HG03521 (cell line): ENCODE data around the gene DGKG.

Experiments used
- ATAC-seq: cut with Tn5 transposase; IDR thresholded peaks from one replicate; pipeline ENCODE4 v1.9.1; 2021; ENCODE audit warnings: mild to moderate bottlenecking, moderate library complexity; ENCODE audit not compliant: unreplicated experiment

Gene DGKG

DNA sequence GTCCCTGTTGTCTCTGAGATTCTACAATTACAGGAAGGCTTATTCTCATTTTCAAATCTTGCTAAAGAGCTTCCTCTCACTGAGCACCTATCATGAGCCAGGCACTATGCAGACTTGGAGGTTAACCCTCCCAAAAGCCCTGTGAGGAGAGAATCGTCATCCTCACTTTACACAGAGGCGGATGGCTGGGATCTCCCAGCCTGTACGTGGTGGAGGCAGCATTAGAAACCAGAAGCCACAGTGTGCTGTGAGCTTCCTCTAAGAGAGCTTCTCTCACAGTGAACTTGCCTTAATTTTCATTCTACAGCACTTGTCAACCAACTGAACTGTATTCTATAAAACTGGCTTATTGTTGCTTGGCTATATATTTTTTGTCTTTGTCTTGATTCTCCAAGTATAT is 6.1 kb upstream of the DGKG start:
- ATAC-seq = no peak

DNA sequence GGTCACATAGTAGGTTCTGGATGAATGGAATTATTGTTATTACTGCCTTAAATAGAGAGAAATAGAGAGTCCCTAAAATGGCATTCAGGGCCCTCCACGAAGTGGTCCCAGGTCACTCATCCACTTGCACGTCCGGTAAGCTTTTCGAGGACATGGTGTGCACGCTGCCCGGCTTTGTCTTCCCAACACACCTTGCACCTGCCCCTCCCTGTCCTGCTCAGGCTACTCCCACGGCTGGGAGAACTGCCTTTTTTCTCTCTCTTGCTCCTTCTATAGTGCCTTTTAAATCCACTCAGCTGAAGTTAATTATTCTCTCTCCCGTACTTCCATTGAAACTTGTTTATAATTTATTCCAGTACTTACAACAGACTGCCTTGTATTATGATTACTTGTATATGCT is 5.6 kb upstream of the DGKG start:
- ATAC-seq = no peak

DNA sequence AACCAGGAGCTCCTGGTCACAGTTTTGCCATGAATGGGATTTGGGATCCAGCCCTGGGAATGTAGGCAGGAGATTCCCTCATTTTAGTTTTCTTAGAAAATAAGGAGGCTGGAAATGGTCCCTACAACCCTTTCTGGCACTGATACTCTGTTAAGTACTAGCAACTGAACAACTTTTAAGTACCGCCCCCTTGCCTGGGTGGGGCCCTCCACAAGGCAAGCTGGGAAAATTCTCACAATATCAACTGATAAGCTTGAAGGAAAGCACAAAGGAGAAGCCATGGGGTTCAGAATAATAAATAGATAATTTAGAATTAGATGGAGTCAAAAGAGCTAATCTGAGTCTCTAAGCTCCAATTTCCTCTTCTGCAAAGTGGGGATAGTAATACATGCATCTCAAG is 4.2 kb upstream of the DGKG start:
- ATAC-seq = no peak

DNA sequence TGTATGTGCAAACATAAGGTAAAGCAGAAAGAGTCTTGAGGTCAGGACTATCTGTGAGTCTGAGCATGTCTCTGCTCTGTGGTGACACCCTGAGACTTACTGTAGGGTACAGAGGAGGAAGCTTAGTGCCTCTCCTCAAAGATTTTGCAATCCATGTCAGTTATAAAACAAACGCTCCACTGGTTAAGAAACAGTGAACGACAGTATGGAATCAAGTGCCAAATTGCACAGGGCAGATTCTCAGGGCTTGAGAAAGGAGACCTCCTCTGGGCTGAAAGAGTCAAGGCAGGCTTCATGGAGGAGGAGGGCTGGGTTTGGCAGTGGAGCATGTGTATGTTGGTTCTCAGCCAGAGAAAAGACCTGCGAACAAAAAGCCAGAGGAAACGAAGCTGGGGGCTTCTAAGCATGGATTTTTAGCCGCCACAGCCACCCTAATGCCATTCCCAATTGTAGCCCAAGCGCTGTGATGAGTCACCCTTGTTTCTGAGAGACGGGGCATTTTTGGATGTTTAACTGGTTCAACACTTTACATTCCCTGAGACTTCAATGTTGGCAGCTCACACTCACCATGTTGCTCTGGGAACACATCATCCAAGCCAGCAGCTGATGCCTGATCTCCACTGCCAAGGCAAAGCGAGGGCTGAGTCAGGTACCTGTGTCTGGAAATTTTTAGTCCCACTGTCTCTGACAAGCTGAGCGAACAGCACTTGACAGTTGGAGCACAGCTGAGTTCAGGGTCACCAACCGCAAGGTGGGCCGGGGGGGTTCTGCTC is 3.4 kb upstream of the DGKG start:
- ATAC-seq = no peak

DNA sequence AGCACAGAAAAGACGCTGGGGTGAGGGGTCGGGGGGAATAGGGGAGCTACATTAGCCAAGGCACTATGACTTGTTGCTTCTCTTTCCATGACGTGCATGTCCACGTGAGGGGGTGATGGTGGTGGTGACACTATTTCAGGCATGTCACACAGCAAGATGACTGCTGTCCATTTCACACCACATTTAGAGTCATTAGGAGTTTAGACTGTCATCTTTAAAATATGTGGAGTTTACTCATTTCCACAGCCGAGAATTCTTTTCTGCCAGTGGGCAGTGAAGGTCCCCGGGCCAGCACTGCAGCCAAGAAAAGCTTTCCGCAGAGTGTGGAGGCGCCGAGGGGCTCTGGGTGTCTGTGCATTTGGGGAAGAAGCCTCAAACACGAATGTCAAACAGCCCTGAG is 954 bp upstream of the DGKG start:
- ATAC-seq = no peak

DNA sequence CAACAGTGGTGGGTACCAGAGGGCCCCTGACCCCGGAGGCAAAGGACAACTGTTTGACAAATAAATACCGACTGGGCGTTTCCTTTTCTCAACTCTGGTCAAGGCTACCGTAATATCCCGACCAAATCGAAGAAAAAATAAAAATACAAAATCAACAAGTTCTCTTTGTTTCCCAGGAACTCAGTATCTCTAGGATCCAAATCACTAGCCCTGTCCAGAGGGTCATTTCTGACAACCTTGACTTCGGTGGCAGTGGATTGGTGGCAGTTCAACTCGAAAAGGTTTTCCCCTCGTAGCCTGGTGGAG is 456 bp upstream of the DGKG start:
- ATAC-seq = no peak

DNA sequence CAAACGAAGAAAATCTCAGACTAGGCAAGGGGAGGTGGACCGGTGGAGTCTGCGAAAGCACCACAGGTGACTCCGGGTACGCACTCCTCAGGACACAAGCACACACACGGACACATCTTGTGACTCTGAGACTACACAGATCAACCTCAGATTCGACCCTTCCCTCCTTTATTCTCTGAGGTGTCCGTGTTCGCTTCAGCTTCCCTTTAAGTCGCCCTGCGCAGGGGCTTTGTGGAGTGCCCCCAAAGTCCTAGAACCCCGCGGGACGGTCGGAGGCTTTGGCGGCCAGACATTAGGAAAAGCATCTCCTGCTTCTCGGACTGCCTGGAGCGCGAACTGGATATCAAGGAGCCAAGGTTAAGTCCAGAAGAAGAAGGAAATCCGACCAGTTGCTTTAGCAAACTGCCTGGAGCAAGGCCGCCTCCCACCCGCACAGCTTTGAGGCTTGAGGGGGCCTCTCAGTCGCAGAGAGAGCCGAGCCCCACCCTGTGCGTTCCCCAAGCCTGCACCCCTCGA is 730 bp downstream of the DGKG start:
- no peak for ATAC-seq

DNA sequence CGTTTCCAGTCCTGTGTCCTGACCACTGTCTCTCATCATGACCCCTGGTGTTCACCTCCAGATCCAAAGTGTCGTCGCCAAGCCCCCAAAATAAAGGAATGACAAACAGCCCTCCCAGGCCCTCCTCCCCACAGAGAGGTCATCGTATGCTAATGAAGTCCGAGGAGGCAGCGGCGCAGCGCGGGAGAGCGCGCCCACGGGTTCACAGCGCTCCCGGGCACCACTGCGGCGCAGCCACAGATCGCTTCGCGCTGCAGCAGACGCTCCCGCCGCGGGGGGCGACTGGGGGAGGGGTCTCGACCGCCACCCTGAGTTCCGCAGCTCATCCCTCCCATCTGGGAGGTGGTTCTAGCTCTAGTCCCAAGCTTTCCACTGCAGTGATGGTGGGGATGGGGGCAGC is 1.3 kb downstream of the DGKG start:
- ATAC-seq = no peak

DNA sequence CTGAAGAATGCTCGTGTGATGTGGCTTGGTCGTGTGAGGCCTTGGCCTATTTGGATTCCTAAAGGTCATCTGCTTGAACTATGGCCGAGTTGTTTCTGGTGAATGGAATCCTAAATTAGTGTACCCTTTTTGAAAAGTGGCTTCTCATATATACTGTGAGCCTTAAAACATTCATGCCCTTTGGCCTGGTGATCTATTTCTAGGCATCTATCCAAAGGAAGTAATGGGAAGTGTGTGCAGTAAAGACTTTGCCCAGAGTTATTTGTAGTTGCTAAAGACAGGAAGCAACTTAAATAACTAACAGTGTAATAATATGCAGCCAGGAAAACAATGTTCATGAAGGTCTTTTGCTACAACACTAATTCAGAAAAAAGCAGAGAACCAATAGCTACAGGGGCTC is 3.0 kb downstream of the DGKG start:
- no peak for ATAC-seq

DNA sequence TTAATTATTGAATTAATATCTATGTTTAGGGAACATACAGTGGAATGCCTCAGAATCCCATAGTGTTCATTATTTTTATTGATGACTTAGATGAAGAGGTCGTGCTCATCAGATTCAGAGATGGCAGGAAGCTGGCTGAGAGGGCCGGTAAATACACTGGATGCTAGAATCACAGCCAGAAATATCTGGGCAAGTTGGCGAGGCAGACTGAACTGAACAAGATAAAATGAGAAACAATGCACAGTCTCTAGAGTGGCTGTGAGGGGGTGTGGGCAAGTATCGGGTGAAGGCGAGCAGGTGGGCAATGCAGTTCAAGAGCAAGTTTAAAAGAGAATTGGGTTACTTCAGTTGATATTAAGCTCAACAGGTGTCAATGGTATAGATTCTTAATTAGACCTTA is 5.9 kb downstream of the DGKG start:
- ATAC-seq = no peak

DNA sequence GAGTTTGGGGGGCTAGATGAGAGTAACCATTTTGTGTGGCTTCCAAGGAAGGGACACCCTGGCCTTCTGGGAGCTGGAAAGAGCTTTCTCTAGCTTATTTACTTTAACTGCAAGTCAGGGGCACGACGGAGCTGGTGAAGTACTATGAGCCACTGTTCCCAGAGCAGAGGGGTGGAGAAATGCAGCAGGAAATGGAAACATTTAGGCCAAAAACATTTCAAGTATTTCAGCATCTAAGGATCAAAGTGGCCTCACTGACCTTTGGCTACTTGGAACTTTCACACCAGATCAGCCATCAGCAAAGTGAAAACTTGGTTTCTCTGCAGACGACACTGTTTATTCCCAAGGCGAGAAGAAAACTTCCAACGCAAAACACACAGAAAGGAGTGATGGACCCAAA is 7.9 kb downstream of the DGKG start:
- no peak for ATAC-seq

DNA sequence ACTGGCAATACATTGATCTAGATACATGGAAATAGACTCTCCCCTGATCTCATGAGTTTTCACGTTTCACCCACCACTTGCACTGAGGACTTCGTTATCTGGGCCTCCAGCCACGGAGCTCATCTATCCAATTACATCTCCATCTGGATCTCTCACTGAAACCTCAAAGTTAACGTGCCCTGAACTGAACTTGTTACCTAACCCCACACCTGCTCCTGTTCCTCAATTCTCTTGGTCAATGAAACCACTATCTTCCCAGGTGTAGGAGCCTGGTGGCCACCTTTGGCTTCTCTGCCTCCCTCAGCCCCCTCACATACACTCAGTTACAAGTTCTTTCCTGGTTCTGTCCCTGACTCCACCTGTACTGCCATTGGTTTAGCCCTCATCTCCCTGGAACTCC is 9.7 kb downstream of the DGKG start:
- no peak for ATAC-seq

DNA sequence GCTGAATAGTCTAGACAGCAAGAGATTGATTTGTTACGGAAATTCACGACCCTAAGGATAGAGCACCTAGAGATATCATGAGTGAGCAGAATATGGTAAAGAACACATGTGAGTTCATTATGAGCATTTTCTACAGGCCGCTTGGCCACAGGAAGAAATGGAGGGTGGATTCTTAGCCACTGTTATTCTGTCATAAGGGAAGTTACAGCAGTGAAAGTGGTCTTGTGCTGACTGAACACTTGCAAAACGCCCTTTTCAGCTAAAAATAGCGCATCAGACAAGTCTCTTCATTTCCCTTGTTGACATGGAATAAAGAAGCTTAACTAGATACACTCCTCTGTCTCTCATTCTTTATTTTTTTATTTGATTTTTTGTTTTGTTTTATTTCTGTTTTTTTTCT is 19.8 kb downstream of the DGKG start:
- ATAC-seq = no peak

DNA sequence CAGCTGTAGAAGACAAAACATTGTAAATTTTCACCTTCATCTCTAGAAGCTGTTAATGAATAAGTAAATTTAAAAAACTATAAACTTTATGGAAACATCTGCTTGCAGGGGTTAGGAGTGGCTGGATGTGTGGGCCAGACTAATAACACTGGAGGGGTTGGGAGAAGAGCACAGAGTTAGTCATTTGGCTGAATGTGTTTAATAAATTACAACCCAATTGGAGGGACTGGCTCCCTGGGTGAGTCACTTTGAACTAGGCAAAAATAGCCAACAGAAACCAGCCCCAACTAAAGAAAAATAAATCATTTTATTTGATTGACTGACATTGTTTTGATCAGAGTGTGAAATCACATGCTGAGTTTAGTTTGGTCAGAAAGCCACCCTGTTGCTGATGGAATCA is 21.8 kb downstream of the DGKG start:
- no peak for ATAC-seq

DNA sequence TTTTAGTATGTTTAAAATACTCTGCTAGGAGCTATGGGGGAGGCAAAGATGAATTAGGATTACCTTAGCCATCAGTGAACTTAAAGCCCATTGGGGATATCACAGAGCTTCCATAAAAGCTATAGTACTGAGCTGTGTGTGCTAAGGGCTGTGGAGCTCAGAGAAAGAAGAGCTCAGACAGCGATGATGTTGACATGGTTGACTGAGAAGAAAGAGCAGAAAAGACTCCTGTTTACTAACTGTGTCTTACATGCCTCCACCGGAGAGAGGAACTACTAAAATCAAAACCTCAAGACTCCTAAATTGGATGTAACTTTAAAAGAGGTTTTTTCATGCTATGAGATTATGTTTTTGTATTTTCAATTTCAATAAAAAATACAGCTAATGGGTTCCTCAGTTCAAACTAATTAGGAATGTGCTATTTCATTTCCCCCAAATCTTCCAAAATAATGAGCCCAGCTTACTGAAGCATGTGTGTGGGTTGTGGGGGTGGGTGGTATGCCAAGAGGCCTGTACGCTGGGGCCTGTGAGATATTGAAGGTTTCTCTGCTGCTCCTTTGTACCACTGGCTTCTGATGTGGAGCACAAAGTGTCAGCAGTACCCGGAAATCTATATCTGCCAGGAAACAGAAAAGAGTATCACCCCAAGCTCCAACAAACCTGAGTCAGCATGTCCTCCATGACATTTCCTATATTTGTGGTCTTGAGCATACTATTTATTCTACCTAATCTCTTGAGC is 22.7 kb downstream of the DGKG start:
- ATAC-seq = no peak

DNA sequence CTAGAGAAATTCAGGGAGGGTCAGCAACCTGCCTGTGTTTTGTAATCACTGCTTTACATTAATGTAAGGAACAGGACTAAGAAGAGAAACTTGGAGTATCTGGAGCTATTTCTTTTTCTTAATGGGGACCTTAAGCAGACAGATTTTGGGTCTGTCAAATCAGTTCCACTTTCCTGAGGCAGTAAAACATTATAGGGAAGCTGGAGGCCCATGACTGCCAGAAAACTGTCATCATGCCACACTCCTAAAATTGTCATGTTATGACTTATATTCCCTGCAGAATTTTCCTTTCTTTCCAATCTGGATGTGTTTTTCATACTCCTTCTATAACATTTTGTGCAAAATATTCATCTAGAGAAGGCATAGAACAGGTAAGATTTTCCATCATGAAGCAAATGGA is 28.8 kb downstream of the DGKG start:
- ATAC-seq = no peak

DNA sequence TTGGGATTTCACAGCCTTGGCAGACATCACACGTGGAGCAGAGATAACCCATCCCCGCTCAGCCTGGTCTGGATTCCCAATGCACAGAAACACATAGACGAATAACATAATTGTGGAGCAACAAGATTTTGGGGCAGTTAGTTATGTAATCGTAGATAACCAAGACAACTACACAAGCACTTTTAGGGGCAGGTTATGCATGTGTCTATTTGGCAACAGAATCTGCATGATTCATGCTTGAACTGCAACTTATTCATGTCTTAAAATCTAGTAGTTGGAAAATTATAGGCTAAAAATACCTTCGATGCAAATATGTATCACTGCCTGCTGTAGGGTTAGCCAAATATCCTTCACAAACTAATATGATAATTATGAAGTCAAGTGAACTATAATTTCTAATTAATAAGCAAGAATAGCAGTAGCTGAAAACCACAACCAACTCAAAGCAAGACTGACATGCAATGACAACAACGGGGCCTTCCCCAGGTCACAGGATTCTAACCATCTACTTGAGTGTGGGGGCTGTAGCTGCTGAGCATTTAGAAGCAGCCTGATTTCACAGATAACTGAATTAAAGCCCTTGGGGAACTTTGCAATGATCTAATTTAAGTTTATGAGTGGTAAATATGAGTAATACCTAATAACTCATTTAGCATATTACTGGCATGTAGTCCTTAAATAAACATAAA is 31.1 kb downstream of the DGKG start:
- ATAC-seq = no peak

DNA sequence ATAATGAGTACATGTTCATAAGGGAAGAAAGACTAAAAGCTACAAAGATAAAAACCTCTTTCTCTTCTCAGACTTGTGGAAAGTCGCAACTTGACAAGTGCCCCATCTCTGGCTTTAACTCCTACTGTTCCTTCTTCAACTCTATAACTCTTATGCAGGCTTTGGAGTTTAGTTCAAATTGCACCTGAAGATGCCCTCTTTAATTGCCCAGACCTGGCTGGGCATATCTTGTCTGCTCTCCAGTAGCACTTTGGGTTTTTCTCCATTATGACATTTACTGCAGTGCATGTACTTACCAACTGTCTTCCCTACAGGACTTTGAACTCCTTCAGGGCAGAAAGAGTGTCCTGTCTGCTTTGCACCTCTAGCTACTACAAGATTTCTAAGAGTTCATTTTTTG is 32.4 kb downstream of the DGKG start:
- ATAC-seq = no peak

DNA sequence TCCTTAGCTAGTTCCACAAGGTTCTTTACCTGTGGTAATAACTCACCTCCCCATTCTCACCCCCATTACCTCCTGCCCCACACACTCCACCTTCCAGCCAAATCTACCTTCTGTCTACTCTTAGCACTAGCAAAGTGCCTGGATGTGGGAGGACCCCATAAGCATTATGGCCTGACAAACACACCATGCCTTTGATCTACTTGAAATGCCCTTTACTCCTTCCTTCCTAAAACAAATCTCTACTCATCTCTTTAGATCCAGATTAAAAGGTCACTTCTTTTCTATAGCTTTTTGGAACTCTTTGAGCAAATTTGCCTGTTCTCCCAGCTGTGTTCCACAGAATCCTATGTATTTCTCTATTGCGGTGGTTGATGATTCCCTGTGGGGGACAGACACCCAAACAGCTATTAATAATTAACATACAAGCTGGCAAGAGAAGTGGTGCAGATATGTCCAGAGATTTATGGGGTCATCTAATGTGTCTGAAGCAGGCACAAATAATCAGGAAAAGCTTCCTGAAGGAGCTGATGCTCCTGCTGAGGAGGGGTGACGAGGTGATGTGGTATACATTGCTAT is 34.0 kb downstream of the DGKG start:
- ATAC-seq = no peak

DNA sequence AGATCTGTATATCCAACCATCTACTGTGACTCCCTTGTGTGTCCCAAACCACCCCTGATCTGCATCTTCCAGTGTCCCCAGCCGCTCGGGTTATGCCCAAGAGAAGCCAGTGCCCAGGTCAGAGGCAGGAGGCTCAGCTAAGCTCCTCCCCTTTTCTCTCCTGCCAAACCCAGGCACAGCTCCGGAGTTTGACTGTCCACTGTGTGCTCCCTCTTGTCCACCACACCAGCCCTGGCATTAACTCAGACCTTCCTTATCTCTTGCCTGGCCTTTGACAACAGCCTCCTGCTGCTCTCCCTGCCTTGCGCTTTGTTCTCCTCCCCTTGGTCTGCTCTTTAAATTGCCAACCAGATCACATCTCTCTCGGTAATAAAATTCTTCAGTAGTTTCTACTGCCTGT is 39.3 kb downstream of the DGKG start:
- ATAC-seq = no peak

DNA sequence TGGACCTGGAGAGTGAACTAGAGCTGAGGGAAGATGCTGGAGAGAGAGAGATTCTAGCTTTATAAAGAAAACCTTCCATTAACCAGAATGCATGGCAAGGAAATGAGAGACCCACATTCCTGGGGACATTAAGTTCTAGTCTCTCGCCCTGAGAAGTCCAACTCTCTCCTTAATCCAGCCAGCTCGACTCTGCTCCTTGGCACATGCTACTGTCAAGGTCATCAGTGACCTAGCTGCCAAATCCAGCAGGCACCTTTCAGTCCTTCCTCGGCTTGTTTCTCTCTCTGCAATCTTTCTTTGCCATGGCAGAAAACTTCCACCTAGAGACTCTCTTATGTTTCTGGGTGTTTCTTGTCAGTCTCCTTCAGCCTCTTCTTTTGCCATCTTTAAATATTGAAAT is 40.3 kb downstream of the DGKG start:
- no peak for ATAC-seq
